HUES6 (cell line): ENCODE measurements around the gene WDR91.
"Not testable (repeated sequence)": the region's sequence is repeated elsewhere in the genome, so short reads cannot be mapped to it uniquely, and the experiment has no call there.

Experiments used
- H3K27ac ChIP-seq: 2 replicates; pipeline ENCODE4 v1.7.0; 2013; ENCODE audit warnings: low read depth, mild to moderate bottlenecking, low read length, inconsistent platforms
- H3K27me3 ChIP-seq: 2 replicates; pipeline ENCODE4 v1.6.1; 2013; ENCODE audit warnings: low read length; ENCODE audit not compliant: control insufficient read depth, insufficient read depth
- H3K36me3 ChIP-seq: 2 replicates; pipeline ENCODE4 v1.6.1; 2013; ENCODE audit warnings: low read length; ENCODE audit not compliant: control insufficient read depth, insufficient read depth
- H3K4me1 ChIP-seq: 2 replicates; pipeline ENCODE4 v1.6.1; 2013; ENCODE audit warnings: low read length; ENCODE audit not compliant: control insufficient read depth, insufficient read depth
- H3K4me3 ChIP-seq: 2 replicates; pipeline ENCODE4 v1.5.1; 2013; ENCODE audit warnings: low read depth, low read length
- H3K9ac ChIP-seq: one replicate; pipeline ENCODE4 v1.6.1; 2013; ENCODE audit warnings: mild to moderate bottlenecking, low read length
- H3K9me3 ChIP-seq: 2 replicates; pipeline ENCODE4 v1.6.1; 2013; ENCODE audit warnings: low read depth, low read length; ENCODE audit not compliant: control insufficient read depth, insufficient read depth

The WDR91 gene

GRCh38 chr7:135178364-135178763, 33.0 kb downstream of the WDR91 start:
- H3K4me3 ChIP-seq = no peak overlapping the region
- H3K27ac ChIP-seq = peak overlapping the region; percentile 58; the same call in 1 of the 2 replicates
- peaks cover 20% of the 10 kb centered on the region for H3K4me1 ChIP-seq
- no peaks in the 10 kb centered on the region for H3K27me3 ChIP-seq
- no peak overlapping the region for H3K9ac ChIP-seq
- peaks cover 21% of the 10 kb centered on the region for H3K36me3 ChIP-seq
- peaks cover 51% of the 10 kb centered on the region for H3K9me3 ChIP-seq

- Histone ChIP-seq H3K4me1 (peaks cover 20% of the 10 kb centered on the region), H3K36me3 (peaks cover 9% of the 10 kb centered on the region), H3K27me3 (no peaks in the 10 kb centered on the region), H3K27ac (peak overlapping the region; percentile 58), H3K4me3 (no peak overlapping the region; the same call in 1 of the 2 replicates), H3K9me3 (peaks cover 39% of the 10 kb centered on the region), H3K9ac (peak overlapping the region; percentile 47)
Measured at GRCh38 chr7:135177028-135177696, 34.2 kb downstream of the WDR91 start.

GRCh38 chr7:135175931-135176330, 35.4 kb downstream of the WDR91 start:
- no peak overlapping the region; the same call in 1 of the 2 replicates for H3K27ac ChIP-seq
- H3K9me3 ChIP-seq = peaks cover 27% of the 10 kb centered on the region
- no peaks in the 10 kb centered on the region for H3K27me3 ChIP-seq
- H3K36me3 ChIP-seq = no peaks in the 10 kb centered on the region
- no peak overlapping the region for H3K4me3 ChIP-seq
- H3K4me1 ChIP-seq = peaks cover 27% of the 10 kb centered on the region
- H3K9ac ChIP-seq = no peak overlapping the region

GRCh38 chr7:135174941-135175340, 36.4 kb downstream of the WDR91 start:
- Histone ChIP-seq H3K27ac (no peak overlapping the region), H3K36me3 (no peaks in the 10 kb centered on the region)

GRCh38 chr7:135173916-135174315, 37.4 kb downstream of the WDR91 start:
- not testable (repeated sequence) for H3K9ac ChIP-seq, H3K4me3 ChIP-seq, H3K9me3 ChIP-seq, H3K36me3 ChIP-seq, H3K27me3 ChIP-seq, H3K27ac ChIP-seq
- H3K4me1 ChIP-seq = peaks cover 34% of the 10 kb centered on the region

More at GRCh38 chr7:135174941-135175340, 36.4 kb downstream of the WDR91 start:
- peaks cover 27% of the 10 kb centered on the region for H3K4me1 ChIP-seq
- H3K27me3 ChIP-seq = no peaks in the 10 kb centered on the region
- H3K9me3 ChIP-seq = peaks cover 17% of the 10 kb centered on the region
- no peak overlapping the region for H3K4me3 ChIP-seq
- no peak overlapping the region for H3K9ac ChIP-seq

- Histone ChIP-seq H3K4me3 (peak overlapping the region; percentile 4; the same call in 1 of the 2 replicates), H3K4me1 (peaks cover 21% of the 10 kb centered on the region), H3K9ac (peak overlapping the region; percentile 31), H3K36me3 (peaks cover 22% of the 10 kb centered on the region), H3K27ac (peak overlapping the region; percentile 25; the same call in 1 of the 2 replicates)
- H3K27me3 ChIP-seq, H3K9me3 ChIP-seq: not testable (repeated sequence)
Measured at GRCh38 chr7:135171581-135172291, 39.6 kb downstream of the WDR91 start.

GRCh38 chr7:135170998-135171481, 40.3 kb downstream of the WDR91 start:
- H3K4me1 ChIP-seq = peaks cover 17% of the 10 kb centered on the region
- H3K9ac ChIP-seq = peak overlapping the region; percentile 94
- peak overlapping the region; percentile 92 for H3K4me3 ChIP-seq
- H3K36me3 ChIP-seq = peaks cover 29% of the 10 kb centered on the region
- H3K27me3 ChIP-seq, H3K9me3 ChIP-seq: not testable (repeated sequence)
- H3K27ac ChIP-seq = peak overlapping the region; percentile 98

- no peaks in the 10 kb centered on the region for H3K27me3 ChIP-seq
- H3K36me3 ChIP-seq = peaks cover 35% of the 10 kb centered on the region
- H3K4me3 ChIP-seq = peak within 1 kb of the TSS; percentile 92
- peak within 1 kb of the TSS; percentile 94 for H3K9ac ChIP-seq
- H3K4me1 ChIP-seq = peaks cover 17% of the 10 kb centered on the region
- H3K9me3 ChIP-seq = no peaks in the 10 kb centered on the region
- peak within 1 kb of the TSS; percentile 98 for H3K27ac ChIP-seq
Measured at GRCh38 chr7:135170274-135170997, 40.9 kb downstream of the WDR91 start, which contains the start of gene CYREN. TSS of gene CYREN (minus strand) at chr7:135170707. CDS start at chr7:135168922, 1,785 bp downstream.

- H3K9ac ChIP-seq = peak overlapping the region; percentile 94
- peaks cover 40% of the 10 kb centered on the region for H3K36me3 ChIP-seq
- H3K4me3 ChIP-seq = peak overlapping the region; percentile 92
- H3K9me3 ChIP-seq = no peaks in the 10 kb centered on the region
- no peaks in the 10 kb centered on the region for H3K27me3 ChIP-seq
- peaks cover 17% of the 10 kb centered on the region for H3K4me1 ChIP-seq
- H3K27ac ChIP-seq = peak overlapping the region; percentile 98
Measured at GRCh38 chr7:135169964-135170273, 41.4 kb downstream of the WDR91 start.

GRCh38 chr7:135169141-135169963, 42.0 kb downstream of the WDR91 start:
- Histone ChIP-seq H3K27me3 (no peaks in the 10 kb centered on the region), H3K4me3 (peak overlapping the region; percentile 92), H3K4me1 (peaks cover 17% of the 10 kb centered on the region), H3K9ac (peak overlapping the region; percentile 94), H3K27ac (peak overlapping the region; percentile 98), H3K36me3 (peaks cover 45% of the 10 kb centered on the region), H3K9me3 (no peaks in the 10 kb centered on the region)
